H9 (cell line): ENCODE results near the gene DOLPP1. TPM values are rescaled to one million over a fixed set of nuclear protein-coding genes. Genes with fewer than 3 reads are reported as not detected.
A peak's percentile ranks its signal among the peaks of the same experiment; 100 is the strongest.

ENCODE experiments used
- DNase-seq: peaks from one replicate; pipeline ENCODE4 v3.0.0-alpha.2; 2017
- H2AFZ ChIP-seq: one replicate; pipeline ENCODE4 v1.6.1; 2013; ENCODE audit warnings: mild to moderate bottlenecking, low read length, control low read depth, moderate library complexity
- H2AK5ac ChIP-seq: 2 replicates; pipeline ENCODE4 v1.6.1; 2013; ENCODE audit warnings: low read length, control low read depth, mixed read lengths; ENCODE audit not compliant: insufficient read length
- H2BK120ac ChIP-seq: one replicate; pipeline ENCODE4 v1.6.1; 2013; ENCODE audit warnings: low read depth, mild to moderate bottlenecking, low read length, control low read depth, inconsistent platforms; ENCODE audit not compliant: poor library complexity, severe bottlenecking
- H2BK12ac ChIP-seq: 2 replicates; pipeline ENCODE4 v1.6.1; 2013; ENCODE audit warnings: low read length, control low read depth, mixed read lengths, low read depth; ENCODE audit not compliant: insufficient read length
- H2BK15ac ChIP-seq: 2 replicates; pipeline ENCODE4 v1.6.1; 2013; ENCODE audit warnings: low read depth, low read length, control low read depth
- H2BK20ac ChIP-seq: one replicate; pipeline ENCODE4 v1.6.1; 2013; ENCODE audit warnings: low read depth, mild to moderate bottlenecking, low read length, control low read depth, inconsistent platforms; ENCODE audit not compliant: poor library complexity, severe bottlenecking
- H2BK5ac ChIP-seq: 2 replicates; pipeline ENCODE4 v1.6.1; 2013; ENCODE audit warnings: low read length, control low read depth, mixed read lengths; ENCODE audit not compliant: insufficient read length
- H3K14ac ChIP-seq: 2 replicates; pipeline ENCODE4 v1.6.1; 2013; ENCODE audit warnings: low read length, control low read depth; ENCODE audit not compliant: insufficient read depth
- H3K18ac ChIP-seq: 2 replicates; pipeline ENCODE4 v1.6.1; 2013; ENCODE audit warnings: low read depth, mild to moderate bottlenecking, mixed read lengths, low read length, control low read depth; ENCODE audit not compliant: insufficient read length
- H3K23ac ChIP-seq: 2 replicates; pipeline ENCODE4 v1.6.1; 2013; ENCODE audit warnings: low read length, control low read depth, mixed read lengths, low read depth; ENCODE audit not compliant: insufficient read length
- H3K23me2 ChIP-seq: 2 replicates; pipeline ENCODE4 v1.6.1; 2013; ENCODE audit warnings: low read depth, mild to moderate bottlenecking, mixed read lengths, low read length, control low read depth; ENCODE audit not compliant: insufficient read length, poor library complexity, severe bottlenecking
- H3K27ac ChIP-seq: 2 replicates; pipeline ENCODE4 v1.5.1; 2013; ENCODE audit warnings: low read length, control low read depth, mixed read lengths, low read depth; ENCODE audit not compliant: insufficient read length
- H3K27me3 ChIP-seq: 2 replicates; pipeline ENCODE4 v1.6.1; 2013; ENCODE audit warnings: low read length, control low read depth, inconsistent platforms; ENCODE audit not compliant: insufficient read depth
- H3K4ac ChIP-seq: 2 replicates; pipeline ENCODE4 v1.6.1; 2013; ENCODE audit warnings: low read depth, mild to moderate bottlenecking, control low read depth, inconsistent platforms, low read length, moderate library complexity
- H3K4me1 ChIP-seq: 2 replicates; pipeline ENCODE4 v1.6.1; 2013; ENCODE audit warnings: low read length, control low read depth, inconsistent platforms; ENCODE audit not compliant: insufficient read depth
- H3K4me2 ChIP-seq: 2 replicates; pipeline ENCODE4 v1.6.1; 2013; ENCODE audit warnings: low read length, control low read depth, mixed read lengths; ENCODE audit not compliant: insufficient read length, insufficient read depth
- H3K56ac ChIP-seq: 2 replicates; pipeline ENCODE4 v1.6.1; 2013; ENCODE audit warnings: low read depth, mild to moderate bottlenecking, mixed read lengths, low read length, control low read depth; ENCODE audit not compliant: insufficient read length
- H3K79me1 ChIP-seq: 2 replicates; pipeline ENCODE4 v1.6.1; 2013; ENCODE audit warnings: low read depth, mild to moderate bottlenecking, moderate library complexity, low read length, control low read depth, inconsistent platforms; ENCODE audit not compliant: insufficient read depth, poor library complexity, severe bottlenecking
- H3K79me2 ChIP-seq: 2 replicates; pipeline ENCODE4 v1.6.1; 2013; ENCODE audit warnings: low read length, control low read depth, inconsistent platforms; ENCODE audit not compliant: insufficient read depth
- H3K9ac ChIP-seq: 2 replicates; pipeline ENCODE4 v1.6.1; 2013; ENCODE audit warnings: low read length, control low read depth, mixed read lengths; ENCODE audit not compliant: insufficient read length; ENCODE audit errors: extremely low read depth
- H3K9me3 ChIP-seq: one replicate; pipeline ENCODE4 v1.6.1; 2013; ENCODE audit warnings: low read depth, low read length, inconsistent platforms; ENCODE audit not compliant: control insufficient read depth
- H3T11ph ChIP-seq: one replicate; pipeline ENCODE4 v1.6.1; 2013; ENCODE audit warnings: mild to moderate bottlenecking, low read length, control low read depth, inconsistent platforms
- H4K20me1 ChIP-seq: one replicate; pipeline ENCODE4 v1.6.1; 2013; ENCODE audit not compliant: control insufficient read depth, insufficient read length, insufficient read depth
- H4K5ac ChIP-seq: 2 replicates; pipeline ENCODE4 v1.6.1; 2013; ENCODE audit warnings: low read depth, mild to moderate bottlenecking, mixed read lengths, low read length, control low read depth; ENCODE audit not compliant: insufficient read length
- H4K8ac ChIP-seq: replicated peaks from 2 replicates; pipeline ENCODE4 v1.6.1; 2013; ENCODE audit warnings: low read length, control low read depth, mixed read lengths, low read depth; ENCODE audit not compliant: insufficient read length
- H4K91ac ChIP-seq: 2 replicates; pipeline ENCODE4 v1.6.1; 2013; ENCODE audit warnings: low read depth, mild to moderate bottlenecking, moderate library complexity, mixed read lengths, low read length, control low read depth; ENCODE audit not compliant: insufficient read length
- H3K27ac Mint-ChIP-seq, 3 experiments: 2 replicates in 2 of 3; 3 replicates in 1 of 3; pipeline ENCODE4 v1.8.0; 2020 to 2021; ENCODE audit warnings: mixed read lengths in 3 of 3, mild to moderate bottlenecking in 1 of 3, moderate library complexity in 1 of 3
- H3K27me3 Mint-ChIP-seq: 2 replicates; pipeline ENCODE4 v1.8.0; 2021; ENCODE audit warnings: low read depth, mild to moderate bottlenecking, moderate library complexity, mixed read lengths
- H3K36me3 Mint-ChIP-seq, 3 experiments: 2 replicates in 2 of 3; 3 replicates in 1 of 3; pipeline ENCODE4 v1.8.0; 2020 to 2021; ENCODE audit warnings: low read depth in 3 of 3, mixed read lengths in 3 of 3; ENCODE audit not compliant: insufficient read depth in 1 of 3
- H3K4me1 Mint-ChIP-seq, 2 experiments: 2 replicates each; pipeline ENCODE4 v1.8.0; 2020; ENCODE audit warnings: mixed read lengths in 2 of 2
- H3K4me3 Mint-ChIP-seq, 2 experiments: 2 replicates in 1 of 2; 3 replicates in 1 of 2; pipeline ENCODE4 v1.8.0; 2020 to 2021; ENCODE audit warnings: mild to moderate bottlenecking in 2 of 2, mixed read lengths in 2 of 2, moderate library complexity in 1 of 2
- H3K9me3 Mint-ChIP-seq, 2 experiments: 2 replicates in 1 of 2; 3 replicates in 1 of 2; pipeline ENCODE4 v1.8.0; 2020; ENCODE audit warnings: mild to moderate bottlenecking in 2 of 2, mixed read lengths in 2 of 2, moderate library complexity in 1 of 2
- CTCF ChIP-seq: fragments of 200-600 bp; sonication (generic); conservative IDR thresholded peaks from 3 replicates; pipeline ENCODE4 v1.8.0; 2021; ENCODE audit warnings: antibody characterized with exemption, mild to moderate bottlenecking
- WGBS: extraction: QIAGEN DNeasy Blood & Tissue Kit; methylation state at CpG from one replicate; pipeline ENCODE4 v1.1.7; 2013; ENCODE audit warnings: missing lambda C conversion rate, low lambda C conversion rate, mixed read lengths; ENCODE audit not compliant: insufficient read length; ENCODE audit errors: extremely low coverage; 5-methylcytosine and 5-hydroxymethylcytosine counted together
- total RNA-seq: library from RNA; stranded (reverse); gene quantifications from 2 replicates; pipeline ENCODE4 v1.2.1, GENCODE V29; 2021

DOLPP1 gene
- total RNA-seq, 1 experiment from 2014 or later, result 42.6 TPM

DNA sequence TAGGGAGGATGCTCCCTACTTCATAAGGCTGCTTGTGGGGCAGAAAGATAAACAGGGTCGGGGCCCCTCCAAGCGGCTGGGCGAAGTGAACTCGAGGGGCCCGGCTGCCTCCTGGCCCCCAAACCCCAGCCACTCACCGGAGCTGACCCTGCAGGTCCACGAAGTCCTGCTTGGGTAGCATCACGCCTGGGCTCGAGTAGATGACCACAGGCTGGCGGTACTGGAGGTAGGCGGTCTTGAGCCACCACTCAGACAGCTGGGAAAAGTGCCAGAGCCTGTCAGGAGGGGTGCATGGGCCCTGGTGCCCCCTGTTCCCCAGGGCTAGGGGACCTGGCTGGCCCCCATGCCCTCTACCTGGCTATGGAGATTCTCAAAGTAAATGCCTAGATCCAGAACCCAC is 23.1 kb downstream of the DOLPP1 start:
- no peak overlapping the region for H3K4me3 Mint-ChIP-seq
- no peaks in the 10 kb centered on the region for H4K20me1 ChIP-seq
- H2BK15ac ChIP-seq, result no peak overlapping the region
- H2AFZ ChIP-seq, result no peak overlapping the region
- peaks cover 0 to 4% (median 0%) of the 10 kb centered on the region in 3 experiments; a peak in 2 of 7 replicates for H3K36me3 Mint-ChIP-seq
- H3K4me1 Mint-ChIP-seq, result peaks cover 6 to 12% of the 10 kb centered on the region in 2 experiments; a peak in 3 of 4 replicates
- WGBS, result no CpG with 5 or more reads among the region's 11 CpGs
- no peak overlapping the region for H3K4me2 ChIP-seq
- H3K27me3 Mint-ChIP-seq, result peaks cover 32% of the 10 kb centered on the region
- H3K23ac ChIP-seq, result no peak overlapping the region
- no peak for TF ChIP-seq CTCF
- no peak overlapping the region for H4K5ac ChIP-seq
- H3K9me3 Mint-ChIP-seq, result no peaks in the 10 kb centered on the region
- no peaks in the 10 kb centered on the region for H3K23me2 ChIP-seq
- no peaks in the 10 kb centered on the region; the same call in 1 of the 2 replicates for H3K4me1 ChIP-seq
- no peak overlapping the region for H2BK5ac ChIP-seq
- DNase-seq, result no peak
- H3K27ac ChIP-seq, result no peak overlapping the region
- no peak overlapping the region for H2AK5ac ChIP-seq
- no peak overlapping the region for H4K8ac ChIP-seq
- no peaks in the 10 kb centered on the region for H3K9me3 ChIP-seq
- H2BK12ac ChIP-seq, result no peak overlapping the region
- no peaks in the 10 kb centered on the region for H3K27me3 ChIP-seq
- H3K14ac ChIP-seq, result no peak overlapping the region
- peak overlapping the region in 1 of 3 experiments; percentile 74; a peak in 1 of 7 replicates for H3K27ac Mint-ChIP-seq
- H3T11ph ChIP-seq, result no peak overlapping the region
- no peaks in the 10 kb centered on the region for H3K79me2 ChIP-seq
- H2BK120ac ChIP-seq, result no peak overlapping the region
- H3K18ac ChIP-seq, result no peak overlapping the region
- H3K9ac ChIP-seq, result no peak overlapping the region
- no peak overlapping the region for H2BK20ac ChIP-seq
- H3K56ac ChIP-seq, result no peak overlapping the region
- H3K79me1 ChIP-seq, result no peaks in the 10 kb centered on the region
- no peak overlapping the region for H3K4ac ChIP-seq
- no peak overlapping the region for H4K91ac ChIP-seq
